22Rv1 (cell line): Measurements from ENCODE around the gene ESYT2.

Experiments
- H3K27ac ChIP-seq: fragments of 450-650 bp; 2 replicates; pipeline ENCODE4 v1.5.1; 2017
- ZFX ChIP-seq: fragments of 450-650 bp; IDR thresholded peaks from 2 replicates; pipeline ENCODE4 v1.6.1; 2017; ENCODE audit warnings: antibody characterized with exemption, borderline replicate concordance
- TF ChIP-seq, protein P1 (sequence below): fragments of 450-650 bp; IDR thresholded peaks from 2 replicates; pipeline ENCODE4 v1.5.1; 2017; ENCODE audit warnings: mild to moderate bottlenecking

Gene ESYT2

GRCh38 chr7:158746957-158747356, 82.4 kb downstream of the ESYT2 start:
- TF ChIP-seq, protein P1, sequence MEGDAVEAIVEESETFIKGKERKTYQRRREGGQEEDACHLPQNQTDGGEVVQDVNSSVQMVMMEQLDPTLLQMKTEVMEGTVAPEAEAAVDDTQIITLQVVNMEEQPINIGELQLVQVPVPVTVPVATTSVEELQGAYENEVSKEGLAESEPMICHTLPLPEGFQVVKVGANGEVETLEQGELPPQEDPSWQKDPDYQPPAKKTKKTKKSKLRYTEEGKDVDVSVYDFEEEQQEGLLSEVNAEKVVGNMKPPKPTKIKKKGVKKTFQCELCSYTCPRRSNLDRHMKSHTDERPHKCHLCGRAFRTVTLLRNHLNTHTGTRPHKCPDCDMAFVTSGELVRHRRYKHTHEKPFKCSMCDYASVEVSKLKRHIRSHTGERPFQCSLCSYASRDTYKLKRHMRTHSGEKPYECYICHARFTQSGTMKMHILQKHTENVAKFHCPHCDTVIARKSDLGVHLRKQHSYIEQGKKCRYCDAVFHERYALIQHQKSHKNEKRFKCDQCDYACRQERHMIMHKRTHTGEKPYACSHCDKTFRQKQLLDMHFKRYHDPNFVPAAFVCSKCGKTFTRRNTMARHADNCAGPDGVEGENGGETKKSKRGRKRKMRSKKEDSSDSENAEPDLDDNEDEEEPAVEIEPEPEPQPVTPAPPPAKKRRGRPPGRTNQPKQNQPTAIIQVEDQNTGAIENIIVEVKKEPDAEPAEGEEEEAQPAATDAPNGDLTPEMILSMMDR, result no peak
- TF ChIP-seq ZFX, result no peak
- H3K27ac ChIP-seq, result no peak overlapping the region

- H3K27ac ChIP-seq, result no peak overlapping the region
- TF ChIP-seq, protein P1, result no peak
- TF ChIP-seq ZFX, result no peak
These were observed 84.1 kb downstream of the ESYT2 start for GRCh38 chr7:158745057-158745715.

DNA sequence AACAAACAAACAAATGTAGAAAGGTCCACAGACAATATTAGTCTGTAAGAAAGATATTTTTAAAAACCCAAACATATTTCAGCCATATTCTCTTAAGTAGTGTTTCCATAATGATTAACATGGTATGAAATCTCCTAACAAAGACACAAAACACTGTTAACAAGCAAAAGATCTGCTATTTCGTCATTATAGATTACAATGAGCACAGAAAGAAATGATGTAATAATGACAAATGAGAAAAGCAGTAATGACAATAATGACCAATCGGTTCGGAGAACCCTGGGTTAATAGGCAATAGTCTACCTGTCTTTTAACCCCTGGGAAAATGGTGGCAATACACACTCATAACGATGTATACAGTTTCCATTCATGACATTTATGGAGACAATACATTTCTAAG, 85.2 kb downstream of the ESYT2 start:
- H3K27ac ChIP-seq, result no peak overlapping the region
- TF ChIP-seq, protein P1, result no peak
- TF ChIP-seq ZFX, result no peak

GRCh38 chr7:158743219-158743618, 86.1 kb downstream of the ESYT2 start:
- TF ChIP-seq, protein P1, result no peak
- no peak for TF ChIP-seq ZFX
- no peak overlapping the region for H3K27ac ChIP-seq

GRCh38 chr7:158742065-158742821, 87.1 kb downstream of the ESYT2 start:
- no peak for TF ChIP-seq ZFX
- TF ChIP-seq, protein P1, result no peak
- H3K27ac ChIP-seq, result no peak overlapping the region

- no peak overlapping the region for H3K27ac ChIP-seq
- TF ChIP-seq, protein P1, result no peak
- no peak for TF ChIP-seq ZFX
These were observed 88.0 kb downstream of the ESYT2 start for GRCh38 chr7:158741294-158741666.

DNA sequence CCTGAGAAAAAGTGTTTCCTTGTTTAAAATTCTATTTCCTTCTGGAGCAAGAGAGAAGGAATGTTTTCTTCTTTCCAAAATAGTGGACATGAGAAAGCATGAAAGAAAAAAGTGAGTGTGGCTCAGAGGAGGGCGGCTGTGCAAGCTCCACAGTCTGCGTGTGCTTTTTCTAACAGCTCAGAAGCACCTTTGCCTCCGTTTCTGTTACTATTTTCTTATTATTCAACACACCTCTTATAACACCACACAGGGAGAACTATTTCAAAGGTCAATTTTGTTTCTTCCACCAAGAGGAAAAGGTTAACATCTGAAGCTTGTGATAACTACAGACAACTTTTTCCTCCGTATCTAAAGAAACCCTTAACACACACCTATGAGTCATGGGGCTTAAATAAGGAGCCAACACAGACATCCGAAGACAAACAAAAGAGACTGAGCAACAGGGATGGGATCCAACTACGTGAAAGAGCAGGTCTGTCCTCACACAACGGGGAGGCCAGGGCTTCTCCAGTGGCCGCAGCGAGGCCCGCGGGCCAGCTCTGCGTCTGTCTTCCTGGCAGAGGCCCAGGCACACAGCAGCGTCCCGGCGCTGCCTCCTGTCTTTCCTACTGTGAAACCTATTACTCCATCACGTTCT, 88.5 kb downstream of the ESYT2 start:
- TF ChIP-seq, protein P1, result no peak
- TF ChIP-seq ZFX, result no peak
- H3K27ac ChIP-seq, result no peak overlapping the region
